PFSK-1 (cell line): ENCODE data around the gene RET.

Experiments used
- FOXP2 ChIP-seq: optimal IDR thresholded peaks from 2 replicates; pipeline ENCODE3; 2011; ENCODE audit warnings: borderline replicate concordance, control low read depth, inconsistent platforms; ENCODE audit not compliant: insufficient read depth; ENCODE audit errors: extremely low read length, extremely low read depth
- POLR2AphosphoS5 ChIP-seq: IDR thresholded peaks from 2 replicates; pipeline ENCODE4 v1.6.1; 2012; ENCODE audit warnings: low read depth, mild to moderate bottlenecking, control low read depth, low read length, moderate library complexity
- SIN3A ChIP-seq: IDR thresholded peaks from 2 replicates; pipeline ENCODE4 v1.6.1; 2012; ENCODE audit warnings: mild to moderate bottlenecking, low read length, moderate library complexity, borderline replicate concordance; ENCODE audit not compliant: insufficient read depth
- TAF1 ChIP-seq: IDR thresholded peaks from 2 replicates; pipeline ENCODE4 v1.6.1; 2012; ENCODE audit warnings: low read length, control low read depth, borderline replicate concordance; ENCODE audit not compliant: insufficient read depth
- TF ChIP-seq, protein P1 (sequence below), 2 experiments: IDR thresholded peaks; 2 replicates each; pipeline versions ENCODE4 v1.6.1 to v1.8.0; 2011 to 2012; ENCODE audit warnings: low read depth in 2 of 2, low read length in 2 of 2, control low read depth in 1 of 2, inconsistent platforms in 1 of 2, mild to moderate bottlenecking in 1 of 2, moderate library complexity in 1 of 2; ENCODE audit not compliant: insufficient read depth in 1 of 2

RET gene

DNA sequence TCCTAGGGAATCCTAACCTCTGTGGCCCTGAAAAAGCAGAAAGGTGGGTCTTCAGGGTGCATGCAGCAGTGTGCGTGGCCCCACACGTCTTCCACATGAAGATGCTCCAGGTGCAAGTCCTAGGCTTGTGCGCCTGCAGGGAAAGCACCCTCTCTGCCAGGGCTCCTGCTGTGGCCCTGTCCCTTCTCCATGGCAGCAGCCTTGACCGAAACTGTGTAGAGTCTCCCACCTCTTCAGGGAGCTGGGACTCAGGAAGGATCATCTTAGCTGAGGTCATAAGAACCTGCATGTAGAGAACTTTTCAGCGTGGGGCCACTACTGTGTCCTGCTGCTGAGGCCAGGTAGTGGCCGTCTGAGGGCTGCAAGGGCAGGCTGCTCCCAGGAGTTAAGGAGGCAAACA lies 55.0 kb downstream of the RET start:
- TF ChIP-seq, protein P1, sequence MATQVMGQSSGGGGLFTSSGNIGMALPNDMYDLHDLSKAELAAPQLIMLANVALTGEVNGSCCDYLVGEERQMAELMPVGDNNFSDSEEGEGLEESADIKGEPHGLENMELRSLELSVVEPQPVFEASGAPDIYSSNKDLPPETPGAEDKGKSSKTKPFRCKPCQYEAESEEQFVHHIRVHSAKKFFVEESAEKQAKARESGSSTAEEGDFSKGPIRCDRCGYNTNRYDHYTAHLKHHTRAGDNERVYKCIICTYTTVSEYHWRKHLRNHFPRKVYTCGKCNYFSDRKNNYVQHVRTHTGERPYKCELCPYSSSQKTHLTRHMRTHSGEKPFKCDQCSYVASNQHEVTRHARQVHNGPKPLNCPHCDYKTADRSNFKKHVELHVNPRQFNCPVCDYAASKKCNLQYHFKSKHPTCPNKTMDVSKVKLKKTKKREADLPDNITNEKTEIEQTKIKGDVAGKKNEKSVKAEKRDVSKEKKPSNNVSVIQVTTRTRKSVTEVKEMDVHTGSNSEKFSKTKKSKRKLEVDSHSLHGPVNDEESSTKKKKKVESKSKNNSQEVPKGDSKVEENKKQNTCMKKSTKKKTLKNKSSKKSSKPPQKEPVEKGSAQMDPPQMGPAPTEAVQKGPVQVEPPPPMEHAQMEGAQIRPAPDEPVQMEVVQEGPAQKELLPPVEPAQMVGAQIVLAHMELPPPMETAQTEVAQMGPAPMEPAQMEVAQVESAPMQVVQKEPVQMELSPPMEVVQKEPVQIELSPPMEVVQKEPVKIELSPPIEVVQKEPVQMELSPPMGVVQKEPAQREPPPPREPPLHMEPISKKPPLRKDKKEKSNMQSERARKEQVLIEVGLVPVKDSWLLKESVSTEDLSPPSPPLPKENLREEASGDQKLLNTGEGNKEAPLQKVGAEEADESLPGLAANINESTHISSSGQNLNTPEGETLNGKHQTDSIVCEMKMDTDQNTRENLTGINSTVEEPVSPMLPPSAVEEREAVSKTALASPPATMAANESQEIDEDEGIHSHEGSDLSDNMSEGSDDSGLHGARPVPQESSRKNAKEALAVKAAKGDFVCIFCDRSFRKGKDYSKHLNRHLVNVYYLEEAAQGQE (IDR thresholded peaks at IDR 0.05; ENCODE audit: insufficient read depth in 1 of 2, low read depth in 2 of 2, low read length in 2 of 2): no peak
- TF ChIP-seq TAF1: no peak
- no peak for TF ChIP-seq SIN3A
- TF ChIP-seq FOXP2: no peak
- TF ChIP-seq POLR2AphosphoS5: no peak

DNA sequence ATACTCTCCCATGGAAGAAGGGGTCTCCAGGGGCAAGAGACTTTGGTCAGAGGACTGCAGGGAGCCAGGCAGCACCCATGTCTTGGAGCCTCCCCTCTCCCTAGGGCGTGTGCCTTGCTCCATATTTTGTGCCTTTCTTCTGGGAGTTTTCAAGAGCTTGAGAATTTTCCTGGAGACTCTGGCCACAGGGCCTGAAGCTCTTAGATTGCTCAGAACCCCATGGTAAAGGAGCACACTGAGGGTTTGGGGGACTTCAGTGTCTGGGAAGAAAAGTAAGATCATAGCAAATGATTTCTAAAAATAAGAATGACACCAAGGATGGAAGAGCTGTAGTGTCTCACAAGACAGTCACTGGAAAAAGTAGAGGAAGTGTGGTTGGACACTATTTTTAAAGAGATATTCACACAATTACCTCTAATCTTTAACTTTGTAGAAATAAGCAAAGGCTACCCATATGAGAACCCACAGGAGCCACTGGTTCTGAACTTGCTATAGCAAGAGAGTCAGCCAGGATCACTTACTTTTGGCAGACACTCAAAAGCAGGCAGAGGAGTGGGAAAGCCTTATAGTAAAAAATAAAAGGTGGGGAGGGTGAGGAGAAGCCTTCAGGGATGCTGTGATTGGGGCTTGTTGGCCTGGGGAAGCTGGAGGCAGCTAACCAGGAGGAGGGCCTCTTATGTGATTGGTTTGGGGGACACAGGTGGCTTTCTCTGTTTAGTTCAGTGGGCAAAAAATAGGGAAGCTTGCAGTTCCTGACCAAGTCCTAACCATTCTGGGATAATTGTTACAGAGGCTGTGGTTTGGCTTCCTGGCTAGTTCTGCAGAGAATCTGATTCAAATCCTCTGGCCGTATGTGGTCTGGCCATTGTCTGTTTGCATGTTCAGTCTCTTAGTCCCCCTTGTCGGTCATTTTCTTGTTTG lies 56.3 kb downstream of the RET start:
- no peak for TF ChIP-seq FOXP2

DNA sequence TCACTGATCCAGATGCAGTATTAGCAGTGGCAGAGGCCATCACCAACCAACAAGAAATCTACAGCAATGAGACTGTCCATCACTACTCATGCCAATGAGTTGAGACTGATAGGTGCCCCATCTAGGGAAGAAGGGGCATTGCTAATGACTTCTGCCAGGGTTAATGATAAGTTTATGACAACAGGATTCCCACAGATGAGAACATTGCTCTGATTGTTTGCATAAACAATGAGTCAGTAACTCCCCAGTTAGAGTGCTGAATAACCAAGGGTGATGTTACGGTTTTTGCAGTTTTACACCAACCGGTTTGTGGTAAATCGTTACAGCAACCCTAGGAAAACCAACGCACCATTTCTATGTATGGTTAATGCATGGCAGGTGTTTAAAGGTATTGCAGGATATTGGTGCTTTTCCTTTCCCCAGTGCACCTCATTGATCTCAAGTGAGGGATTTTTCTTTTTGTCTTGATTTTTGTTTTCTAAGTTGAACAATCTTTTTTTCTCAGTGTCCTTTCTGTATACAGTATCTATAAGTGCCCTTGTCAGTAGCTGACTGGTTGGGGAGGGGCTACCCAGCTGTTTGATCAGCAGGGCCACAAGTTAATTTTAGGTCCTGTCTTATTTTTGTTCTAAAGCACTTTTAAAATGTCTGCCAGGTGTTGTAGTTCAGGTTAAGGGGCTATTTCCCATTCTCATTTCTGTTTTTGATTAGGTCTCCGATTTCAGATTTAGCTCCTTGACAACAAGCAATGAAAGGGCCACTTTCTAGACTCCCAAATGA lies 57.4 kb downstream of the RET start:
- TF ChIP-seq SIN3A (no peak), FOXP2 (no peak), TAF1 (no peak), POLR2AphosphoS5 (no peak)
- TF ChIP-seq, protein P1 (IDR thresholded peaks at IDR 0.05; ENCODE audit: insufficient read depth in 1 of 2, low read depth in 2 of 2, low read length in 2 of 2): no peak

DNA sequence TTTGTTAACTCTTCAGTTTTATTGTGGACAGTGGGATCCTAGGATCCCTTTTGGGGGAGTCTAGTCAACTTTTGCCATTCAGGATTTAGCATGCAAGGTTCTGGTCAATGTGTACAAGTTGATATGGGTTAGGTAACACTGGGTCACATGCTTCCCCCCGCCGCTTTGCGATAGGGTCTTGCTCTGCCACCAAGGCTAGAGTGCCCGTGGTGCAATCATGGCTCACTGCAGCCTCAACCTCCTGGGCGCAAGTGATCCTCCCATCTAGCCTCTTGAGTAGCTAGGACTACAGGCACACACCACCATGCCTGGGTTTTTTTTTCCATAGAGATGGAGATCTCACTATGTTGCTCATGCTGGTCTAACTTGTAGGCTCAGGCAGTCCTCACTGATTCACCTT lies 58.2 kb downstream of the RET start:
- no peak for TF ChIP-seq TAF1
- TF ChIP-seq SIN3A: no peak
- TF ChIP-seq POLR2AphosphoS5: no peak
- TF ChIP-seq, protein P1 (IDR thresholded peaks at IDR 0.05; ENCODE audit: insufficient read depth in 1 of 2, low read depth in 2 of 2, low read length in 2 of 2): no peak
- no peak for TF ChIP-seq FOXP2

DNA sequence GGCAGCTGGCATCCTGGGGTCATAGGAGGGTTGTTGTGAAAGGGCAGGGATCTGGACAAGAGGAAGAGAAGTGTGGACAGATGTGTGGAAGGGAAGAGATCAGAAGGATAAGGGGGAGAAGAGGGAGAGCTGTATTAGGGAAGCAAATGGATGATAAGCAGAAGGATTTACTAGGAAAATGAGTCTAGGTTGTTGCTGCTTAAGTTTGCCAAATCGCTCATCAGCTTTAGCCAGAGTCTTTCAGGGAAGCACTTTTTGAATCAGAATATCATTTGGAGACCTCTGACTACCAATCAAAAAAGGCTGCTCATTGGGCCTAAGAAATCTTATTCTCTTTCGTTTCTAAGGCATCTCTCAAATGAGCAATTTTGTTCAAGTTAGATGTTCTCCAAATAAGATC lies 58.8 kb downstream of the RET start:
- TF ChIP-seq FOXP2 (no peak), TAF1 (no peak), POLR2AphosphoS5 (no peak), SIN3A (no peak)
- TF ChIP-seq, protein P1 (IDR thresholded peaks at IDR 0.05; ENCODE audit: insufficient read depth in 1 of 2, low read depth in 2 of 2, low read length in 2 of 2): no peak
